CD4-positive, alpha-beta T cell treated with Interleukin-4 for 4 hours (primary cell): ENCODE data around the gene RERE.
"Not testable (repeated sequence)": the region's sequence is repeated elsewhere in the genome, so short reads cannot be mapped to it uniquely, and the experiment has no call there.

ENCODE experiments used
- DNase-seq: peaks from one replicate; pipeline ENCODE4 v3.0.0-alpha.2; 2020

Gene RERE

GRCh38 chr1:8712413-8713231 lies 104.8 kb downstream of the RERE start:
- peak; percentile 39 for DNase-seq

GRCh38 chr1:8711873-8712412 lies 105.5 kb downstream of the RERE start:
- DNase-seq: no peak

- DNase-seq: no peak
Measured at GRCh38 chr1:8711151-8711550, 106.3 kb downstream of the RERE start.

GRCh38 chr1:8708259-8708658 lies 109.2 kb downstream of the RERE start:
- no peak for DNase-seq

- DNase-seq: no peak
Measured at GRCh38 chr1:8706995-8707396, 110.4 kb downstream of the RERE start.

- DNase-seq: no peak
Measured at GRCh38 chr1:8706291-8706690, 111.1 kb downstream of the RERE start.

- no peak for DNase-seq
Measured at GRCh38 chr1:8704866-8705506, 112.5 kb downstream of the RERE start.

GRCh38 chr1:8702850-8703810 lies 114.3 kb downstream of the RERE start:
- DNase-seq: peak; percentile 23

- DNase-seq: no peak
Measured at GRCh38 chr1:8702472-8702849, 115.0 kb downstream of the RERE start.

- no peak for DNase-seq
Measured at GRCh38 chr1:8701794-8702471, 115.5 kb downstream of the RERE start.

- DNase-seq: no peak
Measured at GRCh38 chr1:8699679-8700078, 117.8 kb downstream of the RERE start.

GRCh38 chr1:8698937-8699447 lies 118.4 kb downstream of the RERE start:
- DNase-seq: no peak

- no peak for DNase-seq
Measured at GRCh38 chr1:8698012-8698630, 119.3 kb downstream of the RERE start.

GRCh38 chr1:8695442-8695841 lies 122.0 kb downstream of the RERE start:
- not testable (repeated sequence) for DNase-seq

- DNase-seq: no peak
Measured at GRCh38 chr1:8693107-8693506, 124.3 kb downstream of the RERE start.

GRCh38 chr1:8691662-8692061 lies 125.8 kb downstream of the RERE start:
- DNase-seq: no peak

GRCh38 chr1:8690253-8690525 lies 127.3 kb downstream of the RERE start:
- DNase-seq: no peak

GRCh38 chr1:8689431-8690252 lies 127.8 kb downstream of the RERE start:
- no peak for DNase-seq

- no peak for DNase-seq
Measured at GRCh38 chr1:8687538-8687937, 129.9 kb downstream of the RERE start.

- DNase-seq: no peak
Measured at GRCh38 chr1:8687039-8687438, 130.4 kb downstream of the RERE start.

GRCh38 chr1:8685463-8685862 lies 132.0 kb downstream of the RERE start:
- DNase-seq: no peak
